ENCODE measurements around the gene ACAA1.

The ACAA1 gene

DNA sequence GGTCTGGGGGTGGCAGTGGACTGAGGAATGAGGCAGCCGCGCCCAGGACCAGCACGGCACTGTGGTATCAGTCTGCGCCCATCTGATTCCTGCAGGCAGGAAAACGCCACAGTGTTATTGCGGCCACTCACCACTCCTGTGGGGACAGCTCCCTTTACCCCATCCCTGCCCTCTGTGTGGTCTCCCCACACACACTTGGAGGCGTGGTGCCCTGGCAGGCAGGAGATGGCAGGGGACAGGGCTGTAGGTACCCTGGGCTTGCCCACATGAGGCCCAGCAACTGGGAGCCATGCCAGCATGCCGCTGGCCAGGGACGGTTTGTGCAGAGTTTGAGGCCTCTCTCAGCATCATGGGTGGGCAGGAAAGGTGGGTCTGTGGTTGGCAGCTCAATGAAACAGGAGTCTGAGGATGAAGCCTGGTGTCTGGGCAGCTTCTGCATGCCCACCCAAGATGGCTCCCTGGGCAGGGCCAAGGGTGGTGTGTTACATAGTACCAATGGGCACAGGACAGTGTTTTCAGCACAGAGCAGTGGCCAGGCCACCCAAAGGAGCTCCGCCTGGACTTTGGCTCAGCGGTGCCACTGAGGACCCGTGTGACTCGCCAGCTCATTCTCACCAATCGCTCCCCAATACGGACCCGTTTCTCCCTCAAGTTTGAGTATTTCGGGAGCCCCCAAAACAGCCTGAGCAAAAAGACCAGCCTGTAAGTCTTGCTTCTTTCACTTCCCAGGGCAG, 27.2 kb downstream of the ACAA1 start:
- Histone ChIP-seq H3K4me2 (ENCODE audit: low read length) (no peak overlapping the region), H4K5ac (ENCODE audit: low read length) (no peak overlapping the region), H3K36me3 (ENCODE audit: control insufficient read depth, insufficient read depth, low read length) (no peaks in the 10 kb centered on the region), H3K4me3 (ENCODE audit: low read length) (no peak overlapping the region), H3K4ac (ENCODE audit: low read depth, low read length) (no peak overlapping the region), H2AK5ac (ENCODE audit: low read length) (no peak overlapping the region), H2BK120ac (ENCODE audit: low read depth, low read length) (no peak overlapping the region), H3K27me3 (ENCODE audit: insufficient read depth, low read length, poor library complexity) (no peaks in the 10 kb centered on the region), H3K18ac (ENCODE audit: low read length) (no peak overlapping the region), H3K23ac (ENCODE audit: low read length) (no peak overlapping the region), H2BK5ac (ENCODE audit: low read length) (no peak overlapping the region), H3K27ac (ENCODE audit: low read depth, low read length) (no peak overlapping the region), H2BK15ac (replicated peaks; ENCODE audit: low read depth) (no peak overlapping the region), H3K9ac (ENCODE audit: low read length) (no peak overlapping the region), H3K4me1 (ENCODE audit: control insufficient read depth, low read depth, low read length) (no peaks in the 10 kb centered on the region), H3K79me1 (ENCODE audit: low read length) (no peaks in the 10 kb centered on the region), H3K79me2 (ENCODE audit: control insufficient read depth, insufficient read depth, low read length) (no peaks in the 10 kb centered on the region), H3K56ac (ENCODE audit: low read length) (peak overlapping the region; percentile 7), H4K8ac (ENCODE audit: low read depth, low read length) (no peak overlapping the region)
- no peak for DNase-seq
- WGBS (ENCODE audit: extremely low coverage, insufficient coverage, low lambda C conversion rate), result no CpG with 5 or more reads among the region's 17 CpGs

- H3K4me2 ChIP-seq (ENCODE audit: low read length), result no peak overlapping the region
- no peak for DNase-seq
- WGBS (ENCODE audit: extremely low coverage, insufficient coverage, low lambda C conversion rate), result no CpG with 5 or more reads among the region's 11 CpGs
These were observed 28.0 kb downstream of the ACAA1 start for GRCh38 chr3:38108649-38109579.

GRCh38 chr3:38107911-38108648, 28.8 kb downstream of the ACAA1 start:
- Histone ChIP-seq H3K56ac (ENCODE audit: low read length) (no peak overlapping the region), H4K5ac (ENCODE audit: low read length) (no peak overlapping the region), H3K36me3 (ENCODE audit: control insufficient read depth, insufficient read depth, low read length) (no peaks in the 10 kb centered on the region), H4K8ac (ENCODE audit: low read depth, low read length) (no peak overlapping the region), H3K27me3 (ENCODE audit: insufficient read depth, low read length, poor library complexity) (no peaks in the 10 kb centered on the region), H3K9ac (ENCODE audit: low read length) (no peak overlapping the region), H3K23ac (ENCODE audit: low read length) (no peak overlapping the region), H3K4me3 (ENCODE audit: low read length) (no peak overlapping the region), H3K4ac (ENCODE audit: low read depth, low read length) (no peak overlapping the region), H2BK5ac (ENCODE audit: low read length) (no peak overlapping the region), H3K79me1 (ENCODE audit: low read length) (no peaks in the 10 kb centered on the region), H2BK120ac (ENCODE audit: low read depth, low read length) (no peak overlapping the region), H2BK15ac (replicated peaks; ENCODE audit: low read depth) (no peak overlapping the region), H3K4me2 (ENCODE audit: low read length) (no peak overlapping the region), H3K4me1 (ENCODE audit: control insufficient read depth, low read depth, low read length) (no peaks in the 10 kb centered on the region), H3K79me2 (ENCODE audit: control insufficient read depth, insufficient read depth, low read length) (no peaks in the 10 kb centered on the region), H3K27ac (ENCODE audit: low read depth, low read length) (no peak overlapping the region), H2AK5ac (ENCODE audit: low read length) (no peak overlapping the region), H3K18ac (ENCODE audit: low read length) (no peak overlapping the region)
- no peak for DNase-seq
- no CpG with 5 or more reads among the region's 7 CpGs for WGBS (ENCODE audit: extremely low coverage, insufficient coverage, low lambda C conversion rate)

More at GRCh38 chr3:38108649-38109579, 28.0 kb downstream of the ACAA1 start:
- Histone ChIP-seq H4K8ac (ENCODE audit: low read depth, low read length) (no peak overlapping the region), H2BK15ac (replicated peaks; ENCODE audit: low read depth) (no peak overlapping the region), H3K79me1 (ENCODE audit: low read length) (no peaks in the 10 kb centered on the region), H3K56ac (ENCODE audit: low read length) (peak overlapping the region; percentile 7), H3K79me2 (ENCODE audit: control insufficient read depth, insufficient read depth, low read length) (no peaks in the 10 kb centered on the region), H3K4ac (ENCODE audit: low read depth, low read length) (no peak overlapping the region), H2BK120ac (ENCODE audit: low read depth, low read length) (no peak overlapping the region), H3K4me1 (ENCODE audit: control insufficient read depth, low read depth, low read length) (no peaks in the 10 kb centered on the region), H3K4me3 (ENCODE audit: low read length) (no peak overlapping the region), H2BK5ac (ENCODE audit: low read length) (no peak overlapping the region), H3K23ac (ENCODE audit: low read length) (no peak overlapping the region), H3K18ac (ENCODE audit: low read length) (no peak overlapping the region), H3K27me3 (ENCODE audit: insufficient read depth, low read length, poor library complexity) (no peaks in the 10 kb centered on the region), H4K5ac (ENCODE audit: low read length) (no peak overlapping the region), H3K27ac (ENCODE audit: low read depth, low read length) (no peak overlapping the region), H3K9ac (ENCODE audit: low read length) (no peak overlapping the region), H3K36me3 (ENCODE audit: control insufficient read depth, insufficient read depth, low read length) (no peaks in the 10 kb centered on the region), H2AK5ac (ENCODE audit: low read length) (no peak overlapping the region)

GRCh38 chr3:38105525-38105924, 31.4 kb downstream of the ACAA1 start:
- Histone ChIP-seq H2BK5ac (ENCODE audit: low read length) (no peak overlapping the region), H3K18ac (ENCODE audit: low read length) (no peak overlapping the region), H2BK15ac (replicated peaks; ENCODE audit: low read depth) (no peak overlapping the region), H3K36me3 (ENCODE audit: control insufficient read depth, insufficient read depth, low read length) (no peaks in the 10 kb centered on the region), H3K27ac (ENCODE audit: low read depth, low read length) (no peak overlapping the region), H3K23ac (ENCODE audit: low read length) (no peak overlapping the region), H3K27me3 (ENCODE audit: insufficient read depth, low read length, poor library complexity) (no peaks in the 10 kb centered on the region), H4K5ac (ENCODE audit: low read length) (no peak overlapping the region), H3K79me2 (ENCODE audit: control insufficient read depth, insufficient read depth, low read length) (no peaks in the 10 kb centered on the region), H3K4me1 (ENCODE audit: control insufficient read depth, low read depth, low read length) (peaks cover 2% of the 10 kb centered on the region), H3K9ac (ENCODE audit: low read length) (no peak overlapping the region), H2BK120ac (ENCODE audit: low read depth, low read length) (no peak overlapping the region), H3K56ac (ENCODE audit: low read length) (no peak overlapping the region), H2AK5ac (ENCODE audit: low read length) (no peak overlapping the region), H3K4me2 (ENCODE audit: low read length) (no peak overlapping the region), H4K8ac (ENCODE audit: low read depth, low read length) (no peak overlapping the region), H3K79me1 (ENCODE audit: low read length) (no peaks in the 10 kb centered on the region), H3K4me3 (ENCODE audit: low read length) (no peak overlapping the region), H3K4ac (ENCODE audit: low read depth, low read length) (no peak overlapping the region)
- no CpG with 5 or more reads among the region's 1 CpG for WGBS (ENCODE audit: extremely low coverage, insufficient coverage, low lambda C conversion rate)
- DNase-seq, result no peak

- no peak overlapping the region for H2AK5ac ChIP-seq (ENCODE audit: low read length)
- H2BK120ac ChIP-seq (ENCODE audit: low read depth, low read length), result no peak overlapping the region
- no peak overlapping the region for H3K23ac ChIP-seq (ENCODE audit: low read length)
- no peak overlapping the region for H3K4ac ChIP-seq (ENCODE audit: low read depth, low read length)
- H3K18ac ChIP-seq (ENCODE audit: low read length), result no peak overlapping the region
- H3K4me1 ChIP-seq (ENCODE audit: control insufficient read depth, low read depth, low read length), result peaks cover 6% of the 10 kb centered on the region
- H3K79me2 ChIP-seq (ENCODE audit: control insufficient read depth, insufficient read depth, low read length), result no peaks in the 10 kb centered on the region
- no peak overlapping the region for H3K27ac ChIP-seq (ENCODE audit: low read depth, low read length)
- H4K5ac ChIP-seq (ENCODE audit: low read length), result no peak overlapping the region
- WGBS (ENCODE audit: extremely low coverage, insufficient coverage, low lambda C conversion rate), result no CpG with 5 or more reads among the region's 1 CpG
- no peak overlapping the region for H2BK15ac ChIP-seq (replicated peaks; ENCODE audit: low read depth)
- no peaks in the 10 kb centered on the region for H3K36me3 ChIP-seq (ENCODE audit: control insufficient read depth, insufficient read depth, low read length)
- DNase-seq, result no peak
- H3K4me3 ChIP-seq (ENCODE audit: low read length), result no peak overlapping the region
- no peak overlapping the region for H3K56ac ChIP-seq (ENCODE audit: low read length)
- no peaks in the 10 kb centered on the region for H3K27me3 ChIP-seq (ENCODE audit: insufficient read depth, low read length, poor library complexity)
- H3K9ac ChIP-seq (ENCODE audit: low read length), result no peak overlapping the region
- no peak overlapping the region for H2BK5ac ChIP-seq (ENCODE audit: low read length)
- H4K8ac ChIP-seq (ENCODE audit: low read depth, low read length), result no peak overlapping the region
- no peak overlapping the region for H3K4me2 ChIP-seq (ENCODE audit: low read length)
- no peaks in the 10 kb centered on the region for H3K79me1 ChIP-seq (ENCODE audit: low read length)
These were observed 34.5 kb downstream of the ACAA1 start for GRCh38 chr3:38102444-38102814.
